IgD-negative memory B cell (primary cell): ENCODE measurements around the gene CCSER1. TPM values are rescaled to one million over a fixed set of nuclear protein-coding genes. Genes with fewer than 3 reads are reported as not detected.

ENCODE experiments used
- H3K27ac Mint-ChIP-seq, 3 donors: one replicate each; pipeline ENCODE4 v1.8.0; 2020 to 2022; ENCODE audit warnings: mild to moderate bottlenecking in 3 of 3, mixed read lengths in 3 of 3, moderate library complexity in 1 of 3
- H3K27me3 Mint-ChIP-seq: one replicate; pipeline ENCODE4 v1.8.0; 2021; ENCODE audit warnings: mixed read lengths
- H3K36me3 Mint-ChIP-seq: one replicate; pipeline ENCODE4 v1.8.0; 2020; ENCODE audit warnings: mild to moderate bottlenecking, mixed read lengths
- H3K4me1 Mint-ChIP-seq, 3 donors: one replicate each; pipeline ENCODE4 v1.8.0; 2020 to 2022; ENCODE audit warnings: mixed read lengths in 3 of 3, mild to moderate bottlenecking in 1 of 3
- H3K4me3 Mint-ChIP-seq, 4 donors: one replicate each; pipeline ENCODE4 v1.8.0; 2020 to 2022; ENCODE audit warnings: mild to moderate bottlenecking in 4 of 4, mixed read lengths in 4 of 4, moderate library complexity in 3 of 4
- H3K9me3 Mint-ChIP-seq, 3 donors: one replicate each; pipeline ENCODE4 v1.8.0; 2020 to 2021; ENCODE audit warnings: mixed read lengths in 3 of 3, mild to moderate bottlenecking in 1 of 3
- polyA plus RNA-seq: library from polyadenylated mRNA; unstranded; fragments of 300-500 nt; fragmentation: Illumina TruSeq; gene quantifications from one replicate; pipeline ENCODE4 v1.2.3, GENCODE V29; 2021

Gene CCSER1
- polyA plus RNA-seq, 1 donor from 2014 or later, result 4.7 TPM

GRCh38 chr4:90528551-90528950, 401.4 kb downstream of the CCSER1 start:
- Mint-ChIP-seq H3K27me3 (no peaks in the 10 kb centered on the region), H3K4me3 (no peak overlapping the region), H3K36me3 (peaks cover 3% of the 10 kb centered on the region), H3K9me3 (peaks cover 0 to 3% (median 0%) of the 10 kb centered on the region in 3 donors), H3K27ac (no peak overlapping the region), H3K4me1 (peaks cover 0 to 3% (median 0%) of the 10 kb centered on the region in 3 donors)

GRCh38 chr4:90536408-90536807, 409.2 kb downstream of the CCSER1 start:
- Mint-ChIP-seq H3K36me3 (peaks cover 3% of the 10 kb centered on the region), H3K9me3 (peaks cover 2 to 5% (median 3%) of the 10 kb centered on the region in 3 donors), H3K27ac (no peak overlapping the region), H3K4me1 (peaks cover 0 to 1% (median 0%) of the 10 kb centered on the region in 3 donors), H3K4me3 (no peak overlapping the region), H3K27me3 (no peaks in the 10 kb centered on the region)

GRCh38 chr4:90537491-90537890, 410.3 kb downstream of the CCSER1 start:
- Mint-ChIP-seq H3K27ac (peak overlapping the region in 1 of 3 donors; percentile 7), H3K4me3 (no peak overlapping the region), H3K4me1 (peaks cover 0 to 1% (median 0%) of the 10 kb centered on the region in 3 donors), H3K27me3 (no peaks in the 10 kb centered on the region), H3K9me3 (peaks cover 0 to 5% (median 2%) of the 10 kb centered on the region in 3 donors), H3K36me3 (peaks cover 3% of the 10 kb centered on the region)

GRCh38 chr4:90540536-90540935, 413.3 kb downstream of the CCSER1 start:
- Mint-ChIP-seq H3K36me3 (no peaks in the 10 kb centered on the region), H3K27ac (no peak overlapping the region), H3K4me1 (peaks cover 0 to 7% (median 4%) of the 10 kb centered on the region in 3 donors), H3K4me3 (no peak overlapping the region), H3K9me3 (peaks cover 0 to 5% (median 0%) of the 10 kb centered on the region in 3 donors), H3K27me3 (no peaks in the 10 kb centered on the region)

GRCh38 chr4:90542216-90542615, 415.0 kb downstream of the CCSER1 start:
- no peak overlapping the region for H3K27ac Mint-ChIP-seq
- no peak overlapping the region for H3K4me3 Mint-ChIP-seq
- H3K36me3 Mint-ChIP-seq, result no peaks in the 10 kb centered on the region
- H3K4me1 Mint-ChIP-seq, result peaks cover 4 to 15% (median 9%) of the 10 kb centered on the region in 3 donors
- H3K27me3 Mint-ChIP-seq, result no peaks in the 10 kb centered on the region
- H3K9me3 Mint-ChIP-seq, result no peaks in the 10 kb centered on the region

GRCh38 chr4:90543419-90544170, 416.4 kb downstream of the CCSER1 start:
- H3K36me3 Mint-ChIP-seq, result no peaks in the 10 kb centered on the region
- H3K4me3 Mint-ChIP-seq, result no peak overlapping the region
- H3K27ac Mint-ChIP-seq, result no peak overlapping the region
- no peaks in the 10 kb centered on the region for H3K9me3 Mint-ChIP-seq
- H3K27me3 Mint-ChIP-seq, result no peaks in the 10 kb centered on the region
- H3K4me1 Mint-ChIP-seq, result peaks cover 6 to 17% (median 9%) of the 10 kb centered on the region in 3 donors

- H3K4me3 Mint-ChIP-seq, result no peak overlapping the region
- H3K36me3 Mint-ChIP-seq, result no peaks in the 10 kb centered on the region
- no peak overlapping the region for H3K27ac Mint-ChIP-seq
- H3K27me3 Mint-ChIP-seq, result no peaks in the 10 kb centered on the region
- no peaks in the 10 kb centered on the region for H3K9me3 Mint-ChIP-seq
- H3K4me1 Mint-ChIP-seq, result peaks cover 6 to 17% (median 9%) of the 10 kb centered on the region in 3 donors
Observed at GRCh38 chr4:90544532-90545045, 417.4 kb downstream of the CCSER1 start.

GRCh38 chr4:90545380-90545779, 418.2 kb downstream of the CCSER1 start:
- Mint-ChIP-seq H3K27me3 (no peaks in the 10 kb centered on the region), H3K36me3 (no peaks in the 10 kb centered on the region), H3K27ac (no peak overlapping the region)

GRCh38 chr4:90546114-90546513, 418.9 kb downstream of the CCSER1 start:
- H3K4me3 Mint-ChIP-seq, result no peak overlapping the region
- H3K4me1 Mint-ChIP-seq, result peaks cover 6 to 17% (median 9%) of the 10 kb centered on the region in 3 donors
- H3K36me3 Mint-ChIP-seq, result no peaks in the 10 kb centered on the region
- no peak overlapping the region for H3K27ac Mint-ChIP-seq
- H3K27me3 Mint-ChIP-seq, result no peaks in the 10 kb centered on the region
- H3K9me3 Mint-ChIP-seq, result no peaks in the 10 kb centered on the region

More at GRCh38 chr4:90545380-90545779, 418.2 kb downstream of the CCSER1 start:
- Mint-ChIP-seq H3K4me3 (no peak overlapping the region), H3K4me1 (peaks cover 6 to 17% (median 9%) of the 10 kb centered on the region in 3 donors), H3K9me3 (no peaks in the 10 kb centered on the region)

- Mint-ChIP-seq H3K4me3 (no peak overlapping the region), H3K27ac (no peak overlapping the region), H3K27me3 (no peaks in the 10 kb centered on the region), H3K9me3 (peaks cover 0 to 3% (median 0%) of the 10 kb centered on the region in 3 donors), H3K36me3 (peaks cover 2% of the 10 kb centered on the region), H3K4me1 (peaks cover 0 to 5% (median 2%) of the 10 kb centered on the region in 3 donors)
Observed at GRCh38 chr4:90570615-90571014, 443.4 kb downstream of the CCSER1 start.

GRCh38 chr4:90572996-90573395, 445.8 kb downstream of the CCSER1 start:
- Mint-ChIP-seq H3K27ac (no peak overlapping the region), H3K4me1 (peaks cover 0 to 5% (median 2%) of the 10 kb centered on the region in 3 donors), H3K27me3 (no peaks in the 10 kb centered on the region), H3K9me3 (peaks cover 0 to 9% (median 0%) of the 10 kb centered on the region in 3 donors), H3K36me3 (peaks cover 2% of the 10 kb centered on the region), H3K4me3 (no peak overlapping the region)

- H3K27ac Mint-ChIP-seq, result no peak overlapping the region
- H3K4me3 Mint-ChIP-seq, result no peak overlapping the region
- H3K9me3 Mint-ChIP-seq, result peaks cover 0 to 9% (median 0%) of the 10 kb centered on the region in 3 donors
- peaks cover 0 to 3% (median 0%) of the 10 kb centered on the region in 3 donors for H3K4me1 Mint-ChIP-seq
- H3K27me3 Mint-ChIP-seq, result no peaks in the 10 kb centered on the region
- no peaks in the 10 kb centered on the region for H3K36me3 Mint-ChIP-seq
Observed at GRCh38 chr4:90575371-90575770, 448.2 kb downstream of the CCSER1 start.

GRCh38 chr4:90580326-90580725, 453.1 kb downstream of the CCSER1 start:
- no peaks in the 10 kb centered on the region for H3K27me3 Mint-ChIP-seq
- H3K9me3 Mint-ChIP-seq, result peaks cover 0 to 8% (median 0%) of the 10 kb centered on the region in 3 donors
- H3K4me3 Mint-ChIP-seq, result no peak overlapping the region
- H3K36me3 Mint-ChIP-seq, result peaks cover 3% of the 10 kb centered on the region
- no peak overlapping the region for H3K27ac Mint-ChIP-seq
- H3K4me1 Mint-ChIP-seq, result no peaks in the 10 kb centered on the region

- Mint-ChIP-seq H3K36me3 (peaks cover 3% of the 10 kb centered on the region), H3K27ac (no peak overlapping the region), H3K9me3 (peaks cover 0 to 4% (median 0%) of the 10 kb centered on the region in 3 donors), H3K4me1 (no peaks in the 10 kb centered on the region), H3K27me3 (no peaks in the 10 kb centered on the region), H3K4me3 (no peak overlapping the region)
Observed at GRCh38 chr4:90582087-90582486, 454.9 kb downstream of the CCSER1 start.

- no peak overlapping the region for H3K4me3 Mint-ChIP-seq
- H3K36me3 Mint-ChIP-seq, result peaks cover 3% of the 10 kb centered on the region
- H3K4me1 Mint-ChIP-seq, result no peaks in the 10 kb centered on the region
- H3K27ac Mint-ChIP-seq, result no peak overlapping the region
- no peaks in the 10 kb centered on the region for H3K27me3 Mint-ChIP-seq
- H3K9me3 Mint-ChIP-seq, result peaks cover 0 to 4% (median 0%) of the 10 kb centered on the region in 3 donors
Observed at GRCh38 chr4:90584051-90584450, 456.9 kb downstream of the CCSER1 start.
